ENCODE results near the gene FGFRL1.

FGFRL1 gene

DNA sequence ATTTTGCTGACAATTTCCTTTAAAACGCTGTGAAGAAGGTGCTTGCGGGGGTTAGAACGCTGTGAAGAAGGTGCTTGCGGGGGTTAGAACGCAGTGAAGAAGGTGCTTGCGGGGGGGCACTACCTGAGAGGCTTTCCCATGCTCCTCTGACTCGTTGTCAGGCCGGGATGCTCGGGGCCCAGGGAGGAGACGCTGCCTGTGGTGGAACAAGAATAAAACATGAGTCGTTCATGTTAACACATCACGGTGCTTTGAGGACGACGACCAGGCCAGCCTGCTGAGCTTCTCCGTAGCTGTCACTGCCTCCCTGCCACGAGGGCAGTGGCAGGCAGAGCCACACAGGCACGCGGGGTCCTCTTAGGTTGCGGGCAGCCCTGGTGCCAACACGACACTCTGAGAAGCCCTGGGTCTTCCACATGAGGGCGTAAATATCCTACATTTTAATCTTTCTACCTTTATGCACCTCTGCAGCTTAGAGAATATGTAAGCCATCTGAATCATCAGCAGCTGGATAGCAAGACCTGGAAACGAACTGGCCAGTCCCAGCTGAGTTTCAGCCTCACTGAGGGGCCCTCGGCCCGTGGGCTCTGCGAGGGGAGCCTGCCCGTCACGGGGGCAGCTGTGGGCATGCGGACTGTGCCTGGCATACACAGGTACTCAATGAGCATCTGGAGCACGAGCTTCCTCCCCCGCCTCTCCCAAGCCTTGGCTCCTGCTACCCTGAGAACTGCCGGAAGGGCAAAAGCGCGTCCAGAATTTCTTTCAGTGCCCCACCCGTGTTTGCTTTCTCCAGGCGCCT, 47.0 kb downstream of the FGFRL1 start:
- no peak for DNase-seq (ENCODE audit: low read depth in 2 of 2)
- H3K4me3 ChIP-seq (replicated peaks in 1 of 2; ENCODE audit: low read depth in 2 of 2, low read length in 2 of 2) = no peak overlapping the region

GRCh38 chr4:1058997-1059665, 47.7 kb downstream of the FGFRL1 start:
- no peak overlapping the region for H3K4me3 ChIP-seq (replicated peaks in 1 of 2; ENCODE audit: low read depth in 2 of 2, low read length in 2 of 2)
- TF ChIP-seq CTCF (IDR thresholded peaks at IDR 0.05; ENCODE audit: low read depth, low read length) = no peak
- no peak for DNase-seq (ENCODE audit: low read depth in 2 of 2)

More for the DNA sequence above, 47.0 kb downstream of the FGFRL1 start:
- TF ChIP-seq CTCF (IDR thresholded peaks at IDR 0.05; ENCODE audit: low read depth, low read length) = no peak

- no peak for DNase-seq (ENCODE audit: low read depth in 2 of 2)
- no peak for TF ChIP-seq CTCF (IDR thresholded peaks at IDR 0.05; ENCODE audit: low read depth, low read length)
- no peak overlapping the region for H3K4me3 ChIP-seq (replicated peaks in 1 of 2; ENCODE audit: low read depth in 2 of 2, low read length in 2 of 2)
Observed at GRCh38 chr4:1060121-1060520, 48.7 kb downstream of the FGFRL1 start.

- no peak for TF ChIP-seq CTCF (IDR thresholded peaks at IDR 0.05; ENCODE audit: low read depth, low read length)
- no peak for DNase-seq (ENCODE audit: low read depth in 2 of 2)
- no peak overlapping the region for H3K4me3 ChIP-seq (replicated peaks in 1 of 2; ENCODE audit: low read depth in 2 of 2, low read length in 2 of 2)
Observed at GRCh38 chr4:1060621-1061020, 49.2 kb downstream of the FGFRL1 start.

DNA sequence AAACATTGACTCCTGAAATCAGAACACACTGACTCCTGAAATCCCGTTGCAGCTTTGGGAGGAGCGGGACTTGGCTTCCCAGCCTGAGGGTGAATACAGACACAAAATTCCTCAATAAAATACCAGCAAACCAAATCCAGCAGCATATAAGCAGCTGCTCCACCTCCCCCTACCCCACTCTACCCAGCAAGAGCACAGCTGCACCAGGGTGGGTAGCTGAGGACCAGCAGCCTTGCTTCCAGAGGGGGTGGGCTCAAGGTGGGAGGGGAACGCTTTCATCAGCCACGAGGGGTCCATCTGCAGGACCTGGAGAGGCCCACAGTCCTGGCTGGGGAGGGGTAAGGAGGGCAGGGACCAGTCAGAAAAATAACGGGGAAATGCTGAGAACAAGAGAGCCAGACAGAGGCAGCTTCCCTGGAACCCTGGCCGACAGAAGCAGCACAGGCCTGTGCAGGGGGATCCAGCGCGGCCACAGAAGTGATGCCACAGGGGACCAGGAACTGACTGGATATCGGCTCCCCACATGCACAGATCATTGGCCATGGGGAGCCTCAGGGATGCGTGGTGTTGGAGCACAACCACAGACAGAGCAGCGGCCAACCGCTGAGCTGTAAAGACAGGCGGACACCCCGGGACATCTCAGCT, 49.8 kb downstream of the FGFRL1 start:
- no peak overlapping the region for H3K4me3 ChIP-seq (replicated peaks in 1 of 2; ENCODE audit: low read depth in 2 of 2, low read length in 2 of 2)
- no peak for DNase-seq (ENCODE audit: low read depth in 2 of 2)
- TF ChIP-seq CTCF (IDR thresholded peaks at IDR 0.05; ENCODE audit: low read depth, low read length) = no peak

DNA sequence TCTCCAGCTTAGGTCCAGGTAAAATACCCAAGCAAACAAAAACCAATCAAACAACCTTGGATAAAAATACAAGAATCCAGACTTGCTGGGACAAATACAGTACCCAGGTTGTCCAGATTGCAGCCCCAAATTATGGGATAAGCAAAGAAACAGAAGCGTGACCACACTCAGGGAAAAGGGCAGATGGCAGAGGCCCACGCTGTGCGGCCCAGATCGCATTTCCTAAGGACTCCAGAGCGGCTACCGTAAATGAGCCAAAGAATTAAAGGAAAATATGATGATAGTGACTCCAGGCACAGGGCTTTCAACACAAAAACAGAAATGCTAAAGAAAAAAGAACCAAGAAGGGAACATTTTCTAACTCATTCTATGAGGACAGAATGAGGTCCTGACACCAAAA, 50.3 kb downstream of the FGFRL1 start:
- no peak for DNase-seq (ENCODE audit: low read depth in 2 of 2)
- no peak for TF ChIP-seq CTCF (IDR thresholded peaks at IDR 0.05; ENCODE audit: low read depth, low read length)
- no peak overlapping the region for H3K4me3 ChIP-seq (replicated peaks in 1 of 2; ENCODE audit: low read depth in 2 of 2, low read length in 2 of 2)
